OCI-LY3 (cell line): ENCODE measurements around the gene EPHA1.
A peak's percentile ranks its signal among the peaks of the same experiment; 100 is the strongest.

Experiments
- H2AFZ ChIP-seq: fragments of 200-600, 300-600 bp; shearing (Covaris generic); 2 replicates; pipeline ENCODE4 v1.6.0; 2014; ENCODE audit warnings: antibody characterized with exemption, low read depth, low read length
- H3K27ac ChIP-seq: fragments of 200-600, 300-600 bp; sonication (generic); 2 replicates; pipeline ENCODE4 v1.5.1; 2014; ENCODE audit warnings: mild to moderate bottlenecking, low read length, moderate library complexity, mixed read lengths
- H3K27me3 ChIP-seq: fragments of 200-600, 300-600 bp; sonication (generic); 2 replicates; pipeline ENCODE4 v1.6.1; 2014; ENCODE audit warnings: low read depth, low read length, mixed read lengths
- H3K36me3 ChIP-seq: fragments of 200-600, 300-600 bp; sonication (generic); replicated peaks from 2 replicates; pipeline ENCODE3; 2014; ENCODE audit warnings: low read depth, low read length, mixed read lengths
- H3K4me1 ChIP-seq: fragments of 300-600, 200-600 bp; sonication (generic); 2 replicates; pipeline ENCODE4 v1.6.1; 2014; ENCODE audit warnings: low read length, mixed read lengths
- H3K4me2 ChIP-seq: fragments of 200-600, 300-600 bp; sonication (generic); 2 replicates; pipeline ENCODE4 v1.6.1; 2014; ENCODE audit warnings: low read length, mixed read lengths
- H3K4me3 ChIP-seq: fragments of 300-600, 200-600 bp; sonication (generic); 2 replicates; pipeline ENCODE4 v1.5.1; 2014; ENCODE audit warnings: antibody characterized with exemption, mild to moderate bottlenecking, low read length, moderate library complexity
- H3K79me2 ChIP-seq: fragments of 300-600, 200-600 bp; shearing (Covaris generic); 2 replicates; pipeline ENCODE4 v1.6.1; 2014; ENCODE audit warnings: mild to moderate bottlenecking, low read length, mixed read lengths
- H3K9ac ChIP-seq: fragments of 300-600, 200-600 bp; shearing (Covaris generic); 2 replicates; pipeline ENCODE4 v1.6.0; 2014; ENCODE audit warnings: mild to moderate bottlenecking, low read length, moderate library complexity
- H3K9me3 ChIP-seq: fragments of 200-600, 300-600 bp; shearing (Covaris generic); 2 replicates; pipeline ENCODE4 v1.6.1; 2014; ENCODE audit warnings: low read length, mixed read lengths; ENCODE audit not compliant: insufficient read depth
- H4K20me1 ChIP-seq: fragments of 200-600, 300-600 bp; sonication (generic); 2 replicates; pipeline ENCODE4 v1.6.1; 2016; ENCODE audit warnings: low read length, mixed read lengths; ENCODE audit not compliant: insufficient read depth
- CTCF ChIP-seq: fragments of 200-600, 300-600 bp; sonication (generic); IDR thresholded peaks from 2 replicates; pipeline ENCODE4 v1.5.1; 2014; ENCODE audit warnings: antibody characterized with exemption, low read length, low read depth
- EZH2phosphoT487 ChIP-seq: fragments of 200-600 bp; shearing (Covaris generic); IDR thresholded peaks from 2 replicates; pipeline ENCODE4 v1.6.1; 2018; ENCODE audit warnings: antibody characterized with exemption, mixed run types, low read depth

EPHA1 gene

GRCh38 chr7:143376396-143376795, 32.3 kb downstream of the EPHA1 start:
- Histone ChIP-seq H3K36me3 (no peaks in the 10 kb centered on the region), H3K4me3 (no peak overlapping the region), H3K27me3 (no peaks in the 10 kb centered on the region), H3K4me2 (no peak overlapping the region), H4K20me1 (no peaks in the 10 kb centered on the region), H3K27ac (no peak overlapping the region), H3K4me1 (peaks cover 15% of the 10 kb centered on the region), H3K9ac (no peak overlapping the region), H2AFZ (no peak overlapping the region), H3K9me3 (no peaks in the 10 kb centered on the region), H3K79me2 (peaks cover under 1% of the 10 kb centered on the region)
- TF ChIP-seq EZH2phosphoT487 (no peak), CTCF (no peak)

- H2AFZ ChIP-seq, result no peak overlapping the region
- TF ChIP-seq CTCF, result no peak
- TF ChIP-seq EZH2phosphoT487, result no peak
- no peak overlapping the region for H3K4me2 ChIP-seq
- no peak overlapping the region for H3K9ac ChIP-seq
- H3K4me3 ChIP-seq, result no peak overlapping the region
- H4K20me1 ChIP-seq, result no peaks in the 10 kb centered on the region
- H3K27me3 ChIP-seq, result no peaks in the 10 kb centered on the region
- H3K36me3 ChIP-seq, result no peaks in the 10 kb centered on the region
- H3K27ac ChIP-seq, result no peak overlapping the region
- no peaks in the 10 kb centered on the region for H3K9me3 ChIP-seq
- peaks cover 15% of the 10 kb centered on the region for H3K4me1 ChIP-seq
- H3K79me2 ChIP-seq, result no peaks in the 10 kb centered on the region
Observed at GRCh38 chr7:143375298-143376034, 33.2 kb downstream of the EPHA1 start.

GRCh38 chr7:143374561-143374960, 34.1 kb downstream of the EPHA1 start:
- H3K27me3 ChIP-seq, result peaks cover 6% of the 10 kb centered on the region; the same call in 1 of the 2 replicates
- TF ChIP-seq EZH2phosphoT487 (no peak), CTCF (no peak)
- no peak overlapping the region for H3K27ac ChIP-seq
- H3K9me3 ChIP-seq, result no peaks in the 10 kb centered on the region
- H3K79me2 ChIP-seq, result no peaks in the 10 kb centered on the region
- peaks cover 10% of the 10 kb centered on the region for H3K4me1 ChIP-seq
- no peaks in the 10 kb centered on the region for H3K36me3 ChIP-seq
- H3K4me3 ChIP-seq, result no peak overlapping the region
- H3K4me2 ChIP-seq, result no peak overlapping the region
- no peaks in the 10 kb centered on the region for H4K20me1 ChIP-seq
- no peak overlapping the region for H3K9ac ChIP-seq
- H2AFZ ChIP-seq, result no peak overlapping the region

- no peaks in the 10 kb centered on the region for H3K9me3 ChIP-seq
- no peaks in the 10 kb centered on the region for H3K79me2 ChIP-seq
- H3K4me2 ChIP-seq, result no peak overlapping the region
- H3K9ac ChIP-seq, result no peak overlapping the region
- no peak overlapping the region for H3K27ac ChIP-seq
- H3K36me3 ChIP-seq, result no peaks in the 10 kb centered on the region
- no peak overlapping the region for H2AFZ ChIP-seq
- H4K20me1 ChIP-seq, result no peaks in the 10 kb centered on the region
- H3K27me3 ChIP-seq, result peaks cover 15% of the 10 kb centered on the region
- TF ChIP-seq EZH2phosphoT487 (no peak), CTCF (peak; percentile 29)
- no peak overlapping the region for H3K4me3 ChIP-seq
- H3K4me1 ChIP-seq, result peaks cover 6% of the 10 kb centered on the region; the same call in 1 of the 2 replicates
Observed at GRCh38 chr7:143373255-143373794, 35.3 kb downstream of the EPHA1 start.
